ENCODE data around the gene C9orf85. TPM values are rescaled to one million over a fixed set of nuclear protein-coding genes. Genes with fewer than 3 reads are reported as not detected.
A peak's percentile ranks its signal among the peaks of the same experiment; 100 is the strongest.

The C9orf85 gene
- total and polyA plus RNA-seq, 9 of the 15 experiments (the other 6 are each of a cell fraction or from before 2014, with no cell fraction given) = 6.7 to 17.6 (median 13.0) TPM

GRCh38 chr9:71901695-71902597 is 9.5 kb upstream of the C9orf85 start:
- DNase-seq (ENCODE audit: extremely low read depth in 1 of 4, low spot score in 3 of 4) (peak in 1 of 4 experiments; percentile 7), ATAC-seq (no peak), FAIRE-seq (no peak)
- TF ChIP-seq SIRT6 (IDR thresholded peaks at IDR 0.05; ENCODE audit: low read depth, low read length) (no peak), MEF2D (tag; conservative IDR thresholded peaks at IDR 0.05; ENCODE audit: low read depth) (no peak), ZNF384 (IDR thresholded peaks at IDR 0.05; ENCODE audit: low read depth, low read length) (peak; percentile 33; the same call in 1 of the 2 replicates)
- H4K20me1 ChIP-seq (replicated peaks; ENCODE audit: control insufficient read depth, insufficient read depth, low read length) = no peaks in the 10 kb centered on the region
- H3K4me3 ChIP-seq = no peak overlapping the region
- H3K27ac ChIP-seq (ENCODE audit: extremely low read depth, low read depth, low read length) = no peak overlapping the region
- BruUV-seq (replicated peaks) = no TSS peak
- H3K4me2 ChIP-seq (ENCODE audit: insufficient read depth, low read length) = no peak overlapping the region
- H3K9me1 ChIP-seq (ENCODE audit: control insufficient read depth, insufficient read depth, low read length) = no peaks in the 10 kb centered on the region
- H3K36me3 ChIP-seq (ENCODE audit: control insufficient read depth, insufficient read depth, low read length) = peaks cover 13% of the 10 kb centered on the region; the same call in 2 of the 3 replicates
- no peak overlapping the region for H2AFZ ChIP-seq (ENCODE audit: low read depth, low read length)
- H3K9me3 ChIP-seq (replicated peaks; ENCODE audit: control insufficient read depth, insufficient read depth, low read depth, low read length) = no peaks in the 10 kb centered on the region
- peaks cover 0 to 11% of the 10 kb centered on the region in 2 experiments; a peak in 3 of 5 replicates for H3K4me1 ChIP-seq (replicated peaks in 1 of 2; ENCODE audit: control insufficient read depth in 2 of 2, insufficient read depth in 2 of 2, low read length in 2 of 2)
- ChIA-PET POLR2A (interaction anchor here (1.6 kb wide), 1 partner anchor 13 kb away, joined by 3 read pairs; no protein-coding TSS in a partner anchor), CTCF (ENCODE audit: low intra/inter-chr PET ratio) (no interaction called here)
- 20% methylated on average over 6 of the region's 6 CpGs for WGBS (ENCODE audit: insufficient coverage, low coverage, missing lambda C conversion rate)
- in situ Hi-C loops (cut with MboI) = no loop called here
- intact Hi-C loops (cut with micrococcal nuclease) = no loop called here
- no peak overlapping the region for H3K9ac ChIP-seq (ENCODE audit: insufficient read depth in 1 of 2, low read depth in 2 of 2, low read length in 2 of 2)
- H3K27me3 ChIP-seq (ENCODE audit: control insufficient read depth in 2 of 2, insufficient read depth in 2 of 2, low read length in 2 of 2) = no peaks in the 10 kb centered on the region
- H3K79me2 ChIP-seq (ENCODE audit: control insufficient read depth, insufficient read depth, low read length) = peaks cover 83% of the 10 kb centered on the region

DNA sequence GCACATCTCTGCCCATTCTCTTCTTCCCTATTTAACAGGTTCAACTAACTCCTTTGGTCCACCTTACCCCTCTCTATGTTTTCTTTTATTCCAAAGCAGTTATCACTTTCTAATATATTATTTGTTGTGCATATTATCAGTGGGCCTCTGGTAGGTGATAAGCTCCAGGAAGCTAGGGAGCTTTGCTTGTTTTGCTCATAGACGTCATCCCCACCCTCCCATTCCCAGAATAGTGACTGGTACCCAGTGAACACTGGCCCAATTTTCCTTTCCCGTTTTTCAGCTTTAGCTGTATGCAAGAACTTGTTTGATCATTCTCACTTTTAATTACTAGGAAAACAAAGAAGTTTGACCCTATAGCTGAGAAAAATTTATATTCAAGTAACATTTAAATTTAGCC is 7.4 kb upstream of the C9orf85 start:
- intact Hi-C loops (cut with micrococcal nuclease) = no loop called here
- FAIRE-seq = no peak

More for the DNA sequence above, 7.4 kb upstream of the C9orf85 start:
- Histone ChIP-seq H3K9me1 (ENCODE audit: control insufficient read depth, insufficient read depth, low read length) (no peaks in the 10 kb centered on the region), H3K4me2 (ENCODE audit: insufficient read depth, low read length) (no peak overlapping the region), H3K4me3 (no peak overlapping the region), H3K27ac (ENCODE audit: extremely low read depth, low read depth, low read length) (no peak overlapping the region), H3K27me3 (ENCODE audit: control insufficient read depth in 2 of 2, insufficient read depth in 2 of 2, low read length in 2 of 2) (no peaks in the 10 kb centered on the region), H3K36me3 (ENCODE audit: control insufficient read depth, insufficient read depth, low read length) (peaks cover 13% of the 10 kb centered on the region; the same call in 2 of the 3 replicates), H3K9ac (ENCODE audit: insufficient read depth in 1 of 2, low read depth in 2 of 2, low read length in 2 of 2) (no peak overlapping the region), H3K79me2 (ENCODE audit: control insufficient read depth, insufficient read depth, low read length) (peaks cover 94% of the 10 kb centered on the region), H2AFZ (ENCODE audit: low read depth, low read length) (no peak overlapping the region), H3K9me3 (replicated peaks; ENCODE audit: control insufficient read depth, insufficient read depth, low read depth, low read length) (no peaks in the 10 kb centered on the region), H4K20me1 (replicated peaks; ENCODE audit: control insufficient read depth, insufficient read depth, low read length) (0 out of 2 replicates have a peak, but pooled peaks cover 2% of the 10 kb centered on the region), H3K4me1 (replicated peaks in 1 of 2; ENCODE audit: control insufficient read depth in 2 of 2, insufficient read depth in 2 of 2, low read length in 2 of 2) (peaks cover 0 to 16% of the 10 kb centered on the region in 2 experiments; a peak in 3 of 5 replicates)
- no peak for DNase-seq (ENCODE audit: extremely low read depth in 1 of 4, low spot score in 3 of 4)
- no TSS peak for BruUV-seq (replicated peaks)
- 12% methylated on average over 2 of the region's 2 CpGs for WGBS (ENCODE audit: insufficient coverage, low coverage, missing lambda C conversion rate)
- ATAC-seq = no peak
- ChIA-PET POLR2A (no interaction called here), CTCF (ENCODE audit: low intra/inter-chr PET ratio) (no interaction called here)
- TF ChIP-seq SMARCA5 (IDR thresholded peaks at IDR 0.05) = no peak
- no peak for TF ChIP-seq JUNB (CRISPR knock-in tag; conservative IDR thresholded peaks at IDR 0.05)
- no peak for TF ChIP-seq ZKSCAN8 (CRISPR knock-in tag; IDR thresholded peaks at IDR 0.05)
- no peak for TF ChIP-seq OTX1 (CRISPR knock-in tag; IDR thresholded peaks at IDR 0.05)
- TF ChIP-seq PPARD (CRISPR knock-in tag; IDR thresholded peaks at IDR 0.05) = no peak
- TF ChIP-seq CCNT2 (IDR thresholded peaks at IDR 0.05; ENCODE audit: borderline replicate concordance, extremely low read depth, insufficient read length, low read depth, low read length) = no peak
- in situ Hi-C loops (cut with MboI) = no loop called here
